Measurements from ENCODE around the gene TDRKH. TPM values are rescaled to one million over a fixed set of nuclear protein-coding genes. Genes with fewer than 3 reads are reported as not detected.
"Not testable (repeated sequence)": the region's sequence is repeated elsewhere in the genome, so short reads cannot be mapped to it uniquely, and the experiment has no call there.

The TDRKH gene
- total RNA-seq, 1 donor from 2014 or later = 27.2 TPM

DNA sequence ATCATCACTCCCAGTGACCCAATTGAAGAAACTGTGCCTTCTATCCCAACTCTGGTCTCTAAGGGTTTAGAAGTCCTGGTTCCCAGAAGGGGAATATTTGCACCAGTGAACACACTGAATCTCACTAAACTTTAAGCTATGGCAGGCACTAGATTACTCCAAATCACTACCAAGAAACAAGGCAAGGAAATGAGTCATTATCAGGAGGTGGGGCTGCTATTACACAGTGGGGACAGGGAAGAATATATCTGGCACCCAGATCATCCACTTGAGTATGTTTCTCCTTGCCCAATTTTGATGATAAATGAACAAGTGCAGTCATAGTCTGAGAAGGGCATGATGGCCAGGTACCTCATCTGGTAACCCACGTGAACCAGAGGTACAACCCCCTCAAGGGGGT, 34.0 kb downstream of the TDRKH start:
- no peak overlapping the region for H3K27ac Mint-ChIP-seq (ENCODE audit: unreplicated experiment)
- H3K9me3 Mint-ChIP-seq (ENCODE audit: unreplicated experiment) = no peaks in the 10 kb centered on the region
- TF ChIP-seq, protein P1, sequence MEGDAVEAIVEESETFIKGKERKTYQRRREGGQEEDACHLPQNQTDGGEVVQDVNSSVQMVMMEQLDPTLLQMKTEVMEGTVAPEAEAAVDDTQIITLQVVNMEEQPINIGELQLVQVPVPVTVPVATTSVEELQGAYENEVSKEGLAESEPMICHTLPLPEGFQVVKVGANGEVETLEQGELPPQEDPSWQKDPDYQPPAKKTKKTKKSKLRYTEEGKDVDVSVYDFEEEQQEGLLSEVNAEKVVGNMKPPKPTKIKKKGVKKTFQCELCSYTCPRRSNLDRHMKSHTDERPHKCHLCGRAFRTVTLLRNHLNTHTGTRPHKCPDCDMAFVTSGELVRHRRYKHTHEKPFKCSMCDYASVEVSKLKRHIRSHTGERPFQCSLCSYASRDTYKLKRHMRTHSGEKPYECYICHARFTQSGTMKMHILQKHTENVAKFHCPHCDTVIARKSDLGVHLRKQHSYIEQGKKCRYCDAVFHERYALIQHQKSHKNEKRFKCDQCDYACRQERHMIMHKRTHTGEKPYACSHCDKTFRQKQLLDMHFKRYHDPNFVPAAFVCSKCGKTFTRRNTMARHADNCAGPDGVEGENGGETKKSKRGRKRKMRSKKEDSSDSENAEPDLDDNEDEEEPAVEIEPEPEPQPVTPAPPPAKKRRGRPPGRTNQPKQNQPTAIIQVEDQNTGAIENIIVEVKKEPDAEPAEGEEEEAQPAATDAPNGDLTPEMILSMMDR (IDR thresholded peaks at IDR 0.05; ENCODE audit: unreplicated experiment) = no peak
- no peak for DNase-seq (ENCODE audit: low spot score)
- H3K4me1 Mint-ChIP-seq (ENCODE audit: unreplicated experiment) = peaks cover 5% of the 10 kb centered on the region
- peaks cover 23% of the 10 kb centered on the region for H3K36me3 Mint-ChIP-seq (ENCODE audit: low read depth, unreplicated experiment)
- no peak overlapping the region for H3K4me3 Mint-ChIP-seq (ENCODE audit: unreplicated experiment)
- H3K27me3 Mint-ChIP-seq (ENCODE audit: unreplicated experiment) = peaks cover 3% of the 10 kb centered on the region

DNA sequence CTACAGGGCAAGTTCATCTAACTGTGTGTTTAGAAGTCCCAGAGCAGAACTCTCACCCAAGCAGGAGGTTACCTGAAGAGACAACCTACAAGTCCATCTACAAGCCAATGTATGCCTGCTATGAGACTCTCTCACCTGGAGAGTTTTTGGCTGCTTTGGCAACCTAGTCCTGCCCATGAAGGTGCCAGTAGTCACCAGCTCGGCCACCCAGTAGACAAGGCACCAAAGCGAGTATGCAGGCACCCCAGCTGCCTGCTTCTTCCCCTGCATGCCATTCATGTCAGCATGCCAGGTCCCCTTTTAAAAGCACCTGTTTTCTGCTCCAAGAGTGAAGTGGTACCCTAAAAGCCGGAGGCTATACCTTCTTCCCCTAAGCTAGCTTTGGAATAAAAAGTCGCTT, 48.8 kb downstream of the TDRKH start:
- no peak for DNase-seq (ENCODE audit: low spot score)
- TF ChIP-seq, protein P1 (IDR thresholded peaks at IDR 0.05; ENCODE audit: unreplicated experiment) = no peak
- Mint-ChIP-seq H3K27ac (ENCODE audit: unreplicated experiment) (no peak overlapping the region), H3K36me3 (ENCODE audit: low read depth, unreplicated experiment) (peaks cover 10% of the 10 kb centered on the region), H3K4me1 (ENCODE audit: unreplicated experiment) (no peaks in the 10 kb centered on the region), H3K27me3 (ENCODE audit: unreplicated experiment) (peaks cover 8% of the 10 kb centered on the region), H3K4me3 (ENCODE audit: unreplicated experiment) (no peak overlapping the region), H3K9me3 (ENCODE audit: unreplicated experiment) (peaks cover 13% of the 10 kb centered on the region)

DNA sequence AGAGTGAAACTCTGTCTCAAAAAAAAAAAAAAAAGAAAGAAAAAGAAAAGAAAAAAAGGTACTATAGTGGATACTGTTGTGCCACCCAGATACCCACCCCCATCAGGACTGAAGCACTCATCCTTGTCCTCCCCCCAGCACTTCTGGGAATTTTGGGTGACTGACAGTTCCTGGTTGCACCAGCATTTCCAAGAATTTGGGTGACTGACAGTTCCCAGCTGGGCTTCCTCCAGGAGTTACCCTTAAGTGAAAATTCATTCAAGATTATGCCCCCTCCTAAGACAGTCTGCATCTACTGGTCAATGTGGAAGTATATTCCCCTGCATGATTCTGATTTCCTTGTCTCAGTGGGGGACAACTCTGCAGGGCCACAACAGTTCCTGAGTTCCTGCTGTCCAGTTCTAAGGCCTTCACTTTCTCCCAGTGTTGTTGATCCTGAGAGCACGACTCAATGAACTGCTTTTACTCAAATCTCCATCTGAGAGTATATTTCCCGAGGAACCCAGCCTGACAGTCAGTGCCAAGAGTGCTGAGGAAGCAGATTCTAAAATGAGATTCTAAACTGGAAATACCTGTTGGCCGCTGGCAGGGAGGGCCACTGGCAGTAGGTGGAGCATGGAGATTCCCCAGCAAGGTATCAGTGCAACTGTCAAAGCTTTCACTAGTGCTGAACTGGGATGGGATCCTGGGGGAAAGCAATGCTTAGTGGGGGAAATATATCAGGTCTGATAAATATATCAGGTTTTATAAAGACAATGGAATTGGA, 50.5 kb downstream of the TDRKH start:
- DNase-seq (ENCODE audit: low spot score) = no peak
- TF ChIP-seq, protein P1 (IDR thresholded peaks at IDR 0.05; ENCODE audit: unreplicated experiment) = no peak
- peaks cover 4% of the 10 kb centered on the region for H3K4me1 Mint-ChIP-seq (ENCODE audit: unreplicated experiment)
- H3K36me3 Mint-ChIP-seq (ENCODE audit: low read depth, unreplicated experiment) = peaks cover 10% of the 10 kb centered on the region
- no peak overlapping the region for H3K27ac Mint-ChIP-seq (ENCODE audit: unreplicated experiment)
- peaks cover 13% of the 10 kb centered on the region for H3K9me3 Mint-ChIP-seq (ENCODE audit: unreplicated experiment)
- H3K4me3 Mint-ChIP-seq (ENCODE audit: unreplicated experiment) = no peak overlapping the region
- peaks cover 12% of the 10 kb centered on the region for H3K27me3 Mint-ChIP-seq (ENCODE audit: unreplicated experiment)

DNA sequence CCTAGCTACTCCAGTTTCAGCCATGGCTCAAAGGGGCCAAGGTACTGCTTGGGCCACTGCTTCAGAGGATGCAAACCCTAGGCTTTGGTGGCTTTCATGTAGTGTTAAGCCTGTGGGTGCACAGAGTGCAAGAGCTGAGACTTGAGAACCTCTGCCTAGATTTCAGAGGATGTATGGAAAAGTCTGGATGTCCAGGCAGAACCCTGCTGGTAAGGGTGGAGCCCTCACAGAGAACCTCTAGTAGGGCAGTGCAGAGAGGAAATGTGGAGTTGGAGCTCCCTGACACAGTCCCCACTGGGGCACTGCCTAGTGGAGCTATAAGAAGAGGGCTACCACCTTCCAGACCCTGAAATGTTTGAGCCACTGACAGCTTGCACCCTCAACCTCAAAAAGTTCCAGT, 52.8 kb downstream of the TDRKH start:
- Mint-ChIP-seq H3K36me3 (ENCODE audit: low read depth, unreplicated experiment) (peaks cover 12% of the 10 kb centered on the region), H3K4me1 (ENCODE audit: unreplicated experiment) (peaks cover 4% of the 10 kb centered on the region), H3K27me3 (ENCODE audit: unreplicated experiment) (peaks cover 13% of the 10 kb centered on the region), H3K9me3 (ENCODE audit: unreplicated experiment) (peaks cover 13% of the 10 kb centered on the region), H3K4me3 (ENCODE audit: unreplicated experiment) (no peak overlapping the region), H3K27ac (ENCODE audit: unreplicated experiment) (no peak overlapping the region)
- TF ChIP-seq, protein P1 (IDR thresholded peaks at IDR 0.05; ENCODE audit: unreplicated experiment) = no peak
- DNase-seq (ENCODE audit: low spot score) = no peak

DNA sequence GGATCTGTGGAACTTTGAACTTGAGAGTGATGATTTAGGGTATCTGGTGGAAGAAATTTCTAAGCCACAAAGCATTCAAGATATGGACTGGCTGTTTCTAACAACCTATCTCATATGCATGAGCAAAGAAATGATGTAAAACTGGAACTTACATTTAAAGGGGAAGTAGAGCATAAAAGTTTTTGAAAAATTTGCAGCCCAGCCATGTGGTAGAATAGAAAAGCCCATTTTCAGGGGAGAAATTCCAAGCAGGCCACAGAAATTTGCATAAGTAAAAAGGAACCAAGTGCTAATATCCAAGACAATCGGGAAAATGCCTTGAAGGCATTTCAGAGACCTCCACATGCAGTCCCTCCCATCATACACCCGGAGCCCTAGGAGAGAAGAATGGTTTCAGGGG, 53.3 kb downstream of the TDRKH start:
- peaks cover 13% of the 10 kb centered on the region for H3K9me3 Mint-ChIP-seq (ENCODE audit: unreplicated experiment)
- peaks cover 15% of the 10 kb centered on the region for H3K27me3 Mint-ChIP-seq (ENCODE audit: unreplicated experiment)
- H3K27ac Mint-ChIP-seq (ENCODE audit: unreplicated experiment) = no peak overlapping the region
- TF ChIP-seq, protein P1 (IDR thresholded peaks at IDR 0.05; ENCODE audit: unreplicated experiment) = no peak
- H3K4me1 Mint-ChIP-seq (ENCODE audit: unreplicated experiment) = peaks cover 4% of the 10 kb centered on the region
- H3K36me3 Mint-ChIP-seq (ENCODE audit: low read depth, unreplicated experiment) = peaks cover 14% of the 10 kb centered on the region
- no peak for DNase-seq (ENCODE audit: low spot score)
- no peak overlapping the region for H3K4me3 Mint-ChIP-seq (ENCODE audit: unreplicated experiment)

DNA sequence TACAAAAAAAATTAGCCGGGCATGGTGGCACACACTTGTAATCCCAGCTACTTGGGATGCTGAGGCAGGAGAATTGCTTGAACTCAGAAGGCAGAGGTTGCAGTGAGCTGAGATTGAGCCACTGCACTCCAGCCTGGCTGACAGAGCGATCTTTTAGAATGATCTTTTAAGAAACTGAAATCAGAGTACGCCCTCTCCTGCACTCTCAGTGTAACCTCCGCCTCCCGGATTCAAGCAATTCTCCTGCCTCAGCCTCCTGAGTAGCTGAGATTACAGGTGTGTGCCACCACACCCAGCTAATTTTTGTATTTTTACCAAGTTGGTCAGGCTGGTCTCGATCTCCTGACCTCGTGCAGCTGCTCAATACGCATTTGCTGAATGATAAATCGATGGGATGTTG, 56.3 kb downstream of the TDRKH start:
- not testable (repeated sequence) for H3K27ac Mint-ChIP-seq (ENCODE audit: unreplicated experiment); H3K4me1 Mint-ChIP-seq (ENCODE audit: unreplicated experiment); H3K4me3 Mint-ChIP-seq (ENCODE audit: unreplicated experiment); DNase-seq (ENCODE audit: low spot score)
- peaks cover 11% of the 10 kb centered on the region for H3K27me3 Mint-ChIP-seq (ENCODE audit: unreplicated experiment)
- peaks cover 13% of the 10 kb centered on the region for H3K9me3 Mint-ChIP-seq (ENCODE audit: unreplicated experiment)
- H3K36me3 Mint-ChIP-seq (ENCODE audit: low read depth, unreplicated experiment) = peaks cover 14% of the 10 kb centered on the region
